HEK293 (cell line): ENCODE results near the gene RILPL2.

ENCODE experiments used
- ATF2 ChIP-seq: fragments of 450-650 bp; formaldehyde crosslinking; IDR thresholded peaks from 2 replicates; pipeline ENCODE4 v1.5.1; 2016; ENCODE audit warnings: missing biosample characterization, missing genetic modification characterization, low read depth
- CTCF ChIP-seq: fragments of 450-650 bp; formaldehyde crosslinking; IDR thresholded peaks from 2 replicates; pipeline ENCODE4 v1.5.1; 2016; ENCODE audit warnings: missing biosample characterization, missing genetic modification characterization
- GLIS1 ChIP-seq: fragments of 450-650 bp; formaldehyde crosslinking; IDR thresholded peaks from 2 replicates; pipeline ENCODE4 v1.5.1; 2016; ENCODE audit warnings: missing biosample characterization, missing genetic modification characterization
- KLF9 ChIP-seq: fragments of 450-650 bp; formaldehyde crosslinking; IDR thresholded peaks from 2 replicates; pipeline ENCODE4 v1.5.1; 2016; ENCODE audit warnings: missing biosample characterization, missing genetic modification characterization, low read depth
- ZBTB21 ChIP-seq: fragments of 450-650 bp; formaldehyde crosslinking; IDR thresholded peaks from 2 replicates; pipeline ENCODE4 v1.5.1; 2017; ENCODE audit warnings: missing biosample characterization, missing genetic modification characterization
- ZNF211 ChIP-seq: fragments of 450-650 bp; formaldehyde crosslinking; IDR thresholded peaks from 2 replicates; pipeline ENCODE4 v1.5.1; 2016; ENCODE audit warnings: low read depth, missing biosample characterization, missing genetic modification characterization
- ZNF341 ChIP-seq: fragments of 450-650 bp; formaldehyde crosslinking; IDR thresholded peaks from 2 replicates; pipeline ENCODE4; 2016; ENCODE audit warnings: low read depth, missing biosample characterization, missing genetic modification characterization
- ZNF549 ChIP-seq: fragments of 450-650 bp; IDR thresholded peaks from 2 replicates; pipeline ENCODE4 v1.5.1; 2018; ENCODE audit warnings: missing biosample characterization, missing genetic modification characterization, mild to moderate bottlenecking, inconsistent platforms, moderate library complexity
- ZNF558 ChIP-seq: fragments of 450-650 bp; formaldehyde crosslinking; IDR thresholded peaks from 2 replicates; pipeline ENCODE4 v1.5.1; 2016; ENCODE audit warnings: missing biosample characterization, missing genetic modification characterization
- ZNF639 ChIP-seq: fragments of 450-650 bp; formaldehyde crosslinking; IDR thresholded peaks from 2 replicates; pipeline ENCODE4 v1.5.1; 2016; ENCODE audit warnings: missing biosample characterization, missing genetic modification characterization

GRCh38 chr12:123483602-123484248 is 47.2 kb upstream of the RILPL2 start:
- TF ChIP-seq KLF9 (tag by site-specific recombination), result no peak
- TF ChIP-seq GLIS1 (tag by site-specific recombination), result no peak
- no peak for TF ChIP-seq CTCF (tag by site-specific recombination)
- TF ChIP-seq ZNF639 (tag by site-specific recombination), result no peak
- TF ChIP-seq ZBTB21 (tag by site-specific recombination), result no peak
- TF ChIP-seq ZNF211 (tag by site-specific recombination), result no peak
- no peak for TF ChIP-seq ZNF558 (tag by site-specific recombination)
- TF ChIP-seq ATF2 (tag by site-specific recombination), result no peak
- TF ChIP-seq ZNF341 (tag by site-specific recombination), result no peak
- no peak for TF ChIP-seq ZNF549 (tag by site-specific recombination)
